OCI-LY3 (cell line): ENCODE measurements around the gene ZNF775.
A peak's percentile ranks its signal among the peaks of the same experiment; 100 is the strongest.

Experiments used
- H2AFZ ChIP-seq: fragments of 200-600, 300-600 bp; shearing (Covaris generic); 2 replicates; pipeline ENCODE4 v1.6.0; 2014; ENCODE audit warnings: antibody characterized with exemption, low read depth, low read length
- H3K27ac ChIP-seq: fragments of 200-600, 300-600 bp; sonication (generic); 2 replicates; pipeline ENCODE4 v1.5.1; 2014; ENCODE audit warnings: mild to moderate bottlenecking, low read length, moderate library complexity, mixed read lengths
- H3K27me3 ChIP-seq: fragments of 200-600, 300-600 bp; sonication (generic); 2 replicates; pipeline ENCODE4 v1.6.1; 2014; ENCODE audit warnings: low read depth, low read length, mixed read lengths
- H3K36me3 ChIP-seq: fragments of 200-600, 300-600 bp; sonication (generic); replicated peaks from 2 replicates; pipeline ENCODE3; 2014; ENCODE audit warnings: low read depth, low read length, mixed read lengths
- H3K4me1 ChIP-seq: fragments of 300-600, 200-600 bp; sonication (generic); 2 replicates; pipeline ENCODE4 v1.6.1; 2014; ENCODE audit warnings: low read length, mixed read lengths
- H3K4me2 ChIP-seq: fragments of 200-600, 300-600 bp; sonication (generic); 2 replicates; pipeline ENCODE4 v1.6.1; 2014; ENCODE audit warnings: low read length, mixed read lengths
- H3K4me3 ChIP-seq: fragments of 300-600, 200-600 bp; sonication (generic); 2 replicates; pipeline ENCODE4 v1.5.1; 2014; ENCODE audit warnings: antibody characterized with exemption, mild to moderate bottlenecking, low read length, moderate library complexity
- H3K79me2 ChIP-seq: fragments of 300-600, 200-600 bp; shearing (Covaris generic); 2 replicates; pipeline ENCODE4 v1.6.1; 2014; ENCODE audit warnings: mild to moderate bottlenecking, low read length, mixed read lengths
- H3K9ac ChIP-seq: fragments of 300-600, 200-600 bp; shearing (Covaris generic); 2 replicates; pipeline ENCODE4 v1.6.0; 2014; ENCODE audit warnings: mild to moderate bottlenecking, low read length, moderate library complexity
- H3K9me3 ChIP-seq: fragments of 200-600, 300-600 bp; shearing (Covaris generic); 2 replicates; pipeline ENCODE4 v1.6.1; 2014; ENCODE audit warnings: low read length, mixed read lengths; ENCODE audit not compliant: insufficient read depth
- H4K20me1 ChIP-seq: fragments of 200-600, 300-600 bp; sonication (generic); 2 replicates; pipeline ENCODE4 v1.6.1; 2016; ENCODE audit warnings: low read length, mixed read lengths; ENCODE audit not compliant: insufficient read depth
- EZH2phosphoT487 ChIP-seq: fragments of 200-600 bp; shearing (Covaris generic); IDR thresholded peaks from 2 replicates; pipeline ENCODE4 v1.6.1; 2018; ENCODE audit warnings: antibody characterized with exemption, mixed run types, low read depth
- TF ChIP-seq, protein P1 (sequence below): fragments of 200-600, 300-600 bp; sonication (generic); IDR thresholded peaks from 2 replicates; pipeline ENCODE4 v1.5.1; 2014; ENCODE audit warnings: antibody characterized with exemption, low read length, low read depth

Gene ZNF775

GRCh38 chr7:150417239-150417638, 38.1 kb downstream of the ZNF775 start:
- Histone ChIP-seq H4K20me1 (no peaks in the 10 kb centered on the region), H3K4me3 (no peak overlapping the region), H3K36me3 (peaks cover 8% of the 10 kb centered on the region), H3K9ac (no peak overlapping the region), H2AFZ (no peak overlapping the region), H3K27ac (no peak overlapping the region), H3K27me3 (no peaks in the 10 kb centered on the region), H3K79me2 (no peaks in the 10 kb centered on the region), H3K9me3 (no peaks in the 10 kb centered on the region), H3K4me2 (no peak overlapping the region), H3K4me1 (peaks cover 31% of the 10 kb centered on the region)
- TF ChIP-seq, protein P1, sequence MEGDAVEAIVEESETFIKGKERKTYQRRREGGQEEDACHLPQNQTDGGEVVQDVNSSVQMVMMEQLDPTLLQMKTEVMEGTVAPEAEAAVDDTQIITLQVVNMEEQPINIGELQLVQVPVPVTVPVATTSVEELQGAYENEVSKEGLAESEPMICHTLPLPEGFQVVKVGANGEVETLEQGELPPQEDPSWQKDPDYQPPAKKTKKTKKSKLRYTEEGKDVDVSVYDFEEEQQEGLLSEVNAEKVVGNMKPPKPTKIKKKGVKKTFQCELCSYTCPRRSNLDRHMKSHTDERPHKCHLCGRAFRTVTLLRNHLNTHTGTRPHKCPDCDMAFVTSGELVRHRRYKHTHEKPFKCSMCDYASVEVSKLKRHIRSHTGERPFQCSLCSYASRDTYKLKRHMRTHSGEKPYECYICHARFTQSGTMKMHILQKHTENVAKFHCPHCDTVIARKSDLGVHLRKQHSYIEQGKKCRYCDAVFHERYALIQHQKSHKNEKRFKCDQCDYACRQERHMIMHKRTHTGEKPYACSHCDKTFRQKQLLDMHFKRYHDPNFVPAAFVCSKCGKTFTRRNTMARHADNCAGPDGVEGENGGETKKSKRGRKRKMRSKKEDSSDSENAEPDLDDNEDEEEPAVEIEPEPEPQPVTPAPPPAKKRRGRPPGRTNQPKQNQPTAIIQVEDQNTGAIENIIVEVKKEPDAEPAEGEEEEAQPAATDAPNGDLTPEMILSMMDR, result no peak

DNA sequence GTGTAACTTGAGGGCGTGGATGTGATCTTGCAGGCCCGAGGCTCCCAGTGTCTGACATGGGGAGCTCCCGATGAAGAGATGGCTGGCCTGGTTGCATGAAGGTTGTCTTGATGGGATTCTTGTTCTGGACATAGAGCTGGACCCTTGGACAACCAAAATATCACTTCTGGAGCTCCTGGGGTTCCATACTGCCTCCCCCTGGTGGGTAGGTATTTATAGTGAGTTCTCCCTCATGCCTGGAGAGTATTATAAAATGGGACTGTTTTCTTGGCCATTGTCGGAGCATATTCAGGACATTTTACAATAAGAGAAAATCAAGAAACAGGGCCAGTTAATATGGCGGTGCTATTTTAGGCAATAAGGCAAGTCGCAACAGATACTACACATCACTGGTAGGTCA, 38.7 kb downstream of the ZNF775 start:
- no peaks in the 10 kb centered on the region for H4K20me1 ChIP-seq
- no peaks in the 10 kb centered on the region for H3K27me3 ChIP-seq
- H3K27ac ChIP-seq, result no peak overlapping the region
- peaks cover 31% of the 10 kb centered on the region for H3K4me1 ChIP-seq
- TF ChIP-seq EZH2phosphoT487, result no peak
- TF ChIP-seq, protein P1, result peak; percentile 49
- H3K36me3 ChIP-seq, result peaks cover 3% of the 10 kb centered on the region
- no peak overlapping the region for H3K9ac ChIP-seq
- H3K4me2 ChIP-seq, result no peak overlapping the region
- H3K79me2 ChIP-seq, result no peaks in the 10 kb centered on the region
- no peak overlapping the region for H2AFZ ChIP-seq
- no peaks in the 10 kb centered on the region for H3K9me3 ChIP-seq
- H3K4me3 ChIP-seq, result no peak overlapping the region

DNA sequence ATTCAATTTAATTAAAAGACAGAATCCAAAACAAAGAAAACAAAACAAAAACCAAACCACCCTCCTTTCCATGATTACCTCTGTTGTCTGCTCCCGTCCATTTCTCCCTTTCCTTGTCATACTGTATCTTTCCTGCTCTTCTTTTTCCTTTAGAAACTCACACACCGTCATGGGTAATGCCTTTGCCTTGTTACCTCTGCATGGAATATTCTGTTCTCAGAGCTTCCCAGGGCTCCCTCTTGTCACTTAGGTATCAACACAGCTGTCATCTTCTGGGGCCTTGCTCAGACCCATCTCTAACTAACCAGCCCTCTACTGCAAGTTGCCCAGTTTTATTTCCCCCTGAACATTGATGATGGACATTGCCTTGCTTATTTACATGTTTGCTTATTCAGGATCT, 41.1 kb downstream of the ZNF775 start:
- H3K27me3 ChIP-seq, result no peaks in the 10 kb centered on the region
- H2AFZ ChIP-seq, result no peak overlapping the region
- H3K4me2 ChIP-seq, result peak overlapping the region; percentile 90

GRCh38 chr7:150420987-150421674, 42.0 kb downstream of the ZNF775 start:
- Histone ChIP-seq H3K36me3 (no peaks in the 10 kb centered on the region), H3K4me1 (peaks cover 12% of the 10 kb centered on the region), H3K4me3 (peak overlapping the region; percentile 57), H3K4me2 (peak overlapping the region; percentile 90), H3K27ac (no peak overlapping the region), H3K79me2 (no peaks in the 10 kb centered on the region), H3K27me3 (no peaks in the 10 kb centered on the region), H3K9ac (peak overlapping the region; percentile 51), H2AFZ (peak overlapping the region; percentile 93), H4K20me1 (no peaks in the 10 kb centered on the region), H3K9me3 (no peaks in the 10 kb centered on the region)
- TF ChIP-seq EZH2phosphoT487, result no peak
- TF ChIP-seq, protein P1, result peak; percentile 92

More for the DNA sequence above, 41.1 kb downstream of the ZNF775 start:
- Histone ChIP-seq H3K79me2 (no peaks in the 10 kb centered on the region), H3K36me3 (no peaks in the 10 kb centered on the region), H4K20me1 (no peaks in the 10 kb centered on the region), H3K4me1 (peaks cover 21% of the 10 kb centered on the region), H3K4me3 (no peak overlapping the region), H3K9me3 (no peaks in the 10 kb centered on the region), H3K27ac (no peak overlapping the region), H3K9ac (peak overlapping the region; percentile 51; the same call in 1 of the 2 replicates)
- TF ChIP-seq EZH2phosphoT487, result no peak
- TF ChIP-seq, protein P1, result no peak
